SK-N-SH (cell line): ENCODE results near the gene CDK5. TPM values are rescaled to one million over a fixed set of nuclear protein-coding genes. Genes with fewer than 3 reads are reported as not detected.
A peak's percentile ranks its signal among the peaks of the same experiment; 100 is the strongest.

Experiments
- CTCF ChIA-PET: fragments of 300-600, 350-600 bp; formaldehyde crosslinking; extraction: SDS; loops from one replicate; lab custom pipeline; 2021; lab: Yijun Ruan, JAX
- POLR2A ChIA-PET: fragments of 350-600 bp; sonication (Branson Sonifier 250); formaldehyde crosslinking; extraction: SDS; loops from one replicate; lab custom pipeline; 2020; ENCODE audit warnings: antibody characterized with exemption, inconsistent platforms; lab: Yijun Ruan, JAX
- DNase-seq: peaks from one replicate; pipeline ENCODE4 v3.0.0; 2012
- H2AFZ ChIP-seq: fragments of 200-600 bp; sonication (generic); 2 replicates; pipeline ENCODE4 v1.8.1; 2016; ENCODE audit warnings: antibody characterized with exemption, mild to moderate bottlenecking, low read depth
- H3F3A ChIP-seq: fragments of 200-600 bp; sonication (generic); replicated peaks from 2 replicates; pipeline ENCODE3; 2016; ENCODE audit warnings: antibody characterized with exemption, mild to moderate bottlenecking; ENCODE audit not compliant: insufficient read depth
- H3K27ac ChIP-seq, 2 experiments: fragments of 200-500 bp in 1 of 2; fragments of 200-600 bp in 1 of 2; sonication (Bioruptor generic) in 1 of 2; sonication (generic), shearing (Covaris generic) in 1 of 2; 2 replicates each; pipeline versions ENCODE4 v1.5.1 to v1.6.1; 2014 to 2016; ENCODE audit warnings: low read depth in 2 of 2, inconsistent platforms in 1 of 2, low read length in 1 of 2, mild to moderate bottlenecking in 1 of 2, mixed read lengths in 1 of 2
- H3K27me3 ChIP-seq: fragments of 200-600 bp; sonication (generic), shearing (Covaris generic); 2 replicates; pipeline ENCODE4 v1.6.1; 2016; ENCODE audit warnings: mixed run types; ENCODE audit not compliant: insufficient read depth
- H3K36me3 ChIP-seq, 2 experiments: fragments of 200-500 bp in 1 of 2; fragments of 200-600 bp in 1 of 2; sonication (Bioruptor generic) in 1 of 2; sonication (generic) in 1 of 2; replicated peaks in 1 of 2; 2 replicates each; pipeline versions ENCODE3 to v1.5.1; 2014 to 2016; ENCODE audit warnings: low read length in 1 of 2, mild to moderate bottlenecking in 1 of 2; ENCODE audit not compliant: insufficient read depth in 2 of 2, control insufficient read depth in 1 of 2
- H3K4me1 ChIP-seq, 2 experiments: fragments of 200-500 bp in 1 of 2; fragments of 200-600 bp in 1 of 2; sonication (Bioruptor generic) in 1 of 2; sonication (generic), shearing (Covaris generic) in 1 of 2; 2 replicates each; pipeline versions ENCODE4 v1.5.1 to v1.6.1; 2014 to 2016; ENCODE audit warnings: low read depth in 1 of 2, low read length in 1 of 2, mixed run types in 1 of 2; ENCODE audit not compliant: insufficient read depth in 2 of 2, control insufficient read depth in 1 of 2
- H3K4me2 ChIP-seq: fragments of 200-600 bp; sonication (generic), shearing (Covaris generic); 2 replicates; pipeline ENCODE4 v1.6.1; 2017; ENCODE audit warnings: mixed run types
- H3K4me3 ChIP-seq, 2 experiments: fragments of 200-500 bp in 1 of 2; fragments of 200-600 bp in 1 of 2; sonication (Bioruptor generic) in 1 of 2; sonication (generic), shearing (Covaris generic) in 1 of 2; 2 replicates each; pipeline versions ENCODE4 v1.5.1 to v1.8.1; 2014 to 2016; ENCODE audit warnings: low read depth in 2 of 2, inconsistent platforms in 1 of 2, low read length in 1 of 2, mild to moderate bottlenecking in 1 of 2, mixed read lengths in 1 of 2, moderate library complexity in 1 of 2
- H3K79me2 ChIP-seq: fragments of 200-600 bp; sonication (generic); 2 replicates; pipeline ENCODE4 v1.8.1; 2017; ENCODE audit warnings: mild to moderate bottlenecking; ENCODE audit not compliant: insufficient read depth
- H3K9ac ChIP-seq: fragments of 200-600 bp; sonication (generic); 2 replicates; pipeline ENCODE4 v1.6.1; 2017; ENCODE audit warnings: mixed run types
- H3K9me2 ChIP-seq: fragments of 200-600 bp; sonication (generic); 2 replicates; pipeline ENCODE4 v1.6.1; 2017; ENCODE audit warnings: mixed run types
- H3K9me3 ChIP-seq: fragments of 200-600 bp; sonication (generic); 2 replicates; pipeline ENCODE4 v1.6.1; 2017; ENCODE audit warnings: mixed run types, mild to moderate bottlenecking, moderate library complexity
- H4K20me1 ChIP-seq: fragments of 200-600 bp; sonication (generic); 2 replicates; pipeline ENCODE4 v1.6.1; 2017; ENCODE audit warnings: mild to moderate bottlenecking, mixed run types; ENCODE audit not compliant: insufficient read depth
- CHD2 ChIP-seq: fragments of 150-350 bp; IDR thresholded peaks from 2 replicates; pipeline ENCODE4 v1.6.1; 2018; ENCODE audit warnings: low read length; ENCODE audit not compliant: partially characterized antibody
- CTCF ChIP-seq: fragments of 200-600 bp; sonication (generic); IDR thresholded peaks from 2 replicates; pipeline ENCODE4 v1.6.1; 2017; ENCODE audit warnings: antibody characterized with exemption, mild to moderate bottlenecking, moderate library complexity
- FOXM1 ChIP-seq: IDR thresholded peaks from 2 replicates; pipeline ENCODE4 v1.4.0; 2012; ENCODE audit warnings: low read depth, mild to moderate bottlenecking
- GABPA ChIP-seq: IDR thresholded peaks from 2 replicates; pipeline ENCODE4 v1.4.0; 2012; ENCODE audit warnings: low read depth, mild to moderate bottlenecking
- MXI1 ChIP-seq: IDR thresholded peaks from 2 replicates; pipeline ENCODE4 v1.6.1; 2012; ENCODE audit warnings: mild to moderate bottlenecking, low read depth, low read length, improper control_type of control experiment
- NRF1 ChIP-seq: IDR thresholded peaks from 2 replicates; pipeline ENCODE4 v1.6.1; 2012; ENCODE audit warnings: low read depth, mild to moderate bottlenecking, low read length
- PBX3 ChIP-seq: IDR thresholded peaks from 2 replicates; pipeline ENCODE4; 2012
- RAD21 ChIP-seq: IDR thresholded peaks from 2 replicates; pipeline ENCODE4 v1.6.1; 2012; ENCODE audit warnings: mild to moderate bottlenecking, low read length
- SMC3 ChIP-seq: IDR thresholded peaks from 2 replicates; pipeline ENCODE4 v1.6.1; 2012; ENCODE audit warnings: low read depth, low read length, improper control_type of control experiment
- TEAD4 ChIP-seq: IDR thresholded peaks from 2 replicates; pipeline ENCODE4 v1.4.0; 2012; ENCODE audit warnings: mild to moderate bottlenecking, borderline replicate concordance; ENCODE audit not compliant: insufficient read depth
- USF1 ChIP-seq: IDR thresholded peaks from 2 replicates; pipeline ENCODE4 v1.4.0; 2012; ENCODE audit warnings: low read depth, borderline replicate concordance
- ZBTB33 ChIP-seq: IDR thresholded peaks from 2 replicates; pipeline ENCODE4 v1.4.0; 2012; ENCODE audit warnings: low read depth, borderline replicate concordance
- WGBS: methylation state at CpG from one replicate; pipeline ENCODE4 v1.1.6; 2017; ENCODE audit warnings: low lambda C conversion rate; 5-methylcytosine and 5-hydroxymethylcytosine counted together
- polyA plus RNA-seq, 3 experiments: library from polyadenylated mRNA; depleted of rRNA; stranded (reverse); fragments of >200 nt; gene quantifications; 2 replicates each; pipeline ENCODE4 v1.2.3, GENCODE V29; 2012

Gene CDK5
- polyA plus RNA-seq, 1 of the 3 experiments (the other 2 are of a cell fraction), result 125 TPM

- WGBS, result 90% methylated on average over 6 of the region's 6 CpGs
- ChIA-PET CTCF (interaction anchor here (0.8 to 21.3 kb wide), 11 partner anchors 18 to 111 kb away, joined by 3 to 474 read pairs (median 3); partner anchors contain the start of gene ASIC3), POLR2A (no interaction called here)
- no peak overlapping the region; a peak in 1 of 4 replicates for H3K4me3 ChIP-seq
- TF ChIP-seq RAD21 (peak; percentile 36; the same call in 1 of the 2 replicates), CTCF (peak; percentile 67), SMC3 (no peak; the same call in 1 of the 2 replicates)
- peaks cover 97% of the 10 kb centered on the region for H3K79me2 ChIP-seq
- peaks cover 15 to 26% of the 10 kb centered on the region in 2 experiments for H3K4me1 ChIP-seq
- H3K27ac ChIP-seq, result no peak overlapping the region
- H3K9me2 ChIP-seq, result no peaks in the 10 kb centered on the region
- peaks cover 90% of the 10 kb centered on the region for H4K20me1 ChIP-seq
- H3F3A ChIP-seq, result peaks cover 15% of the 10 kb centered on the region
- no peak for DNase-seq
- H3K27me3 ChIP-seq, result no peaks in the 10 kb centered on the region
- no peaks in the 10 kb centered on the region for H3K9me3 ChIP-seq
- H3K36me3 ChIP-seq, result peaks cover 0 to 11% of the 10 kb centered on the region in 2 experiments
- no peak overlapping the region for H2AFZ ChIP-seq
- H3K4me2 ChIP-seq, result no peak overlapping the region
- H3K9ac ChIP-seq, result no peak overlapping the region
Measured at GRCh38 chr7:151091431-151091830, 33.7 kb upstream of the CDK5 start.

- Histone ChIP-seq H3K9ac (no peak overlapping the region), H3K4me2 (no peak overlapping the region), H2AFZ (no peak overlapping the region), H3K9me2 (no peaks in the 10 kb centered on the region), H3K27ac (no peak overlapping the region), H3K4me3 (no peak overlapping the region), H3K9me3 (no peaks in the 10 kb centered on the region), H3K4me1 (peaks cover 15 to 26% of the 10 kb centered on the region in 2 experiments), H3F3A (peaks cover 15% of the 10 kb centered on the region), H3K36me3 (peaks cover 0 to 11% of the 10 kb centered on the region in 2 experiments), H4K20me1 (peaks cover 86% of the 10 kb centered on the region), H3K79me2 (peaks cover 93% of the 10 kb centered on the region), H3K27me3 (no peaks in the 10 kb centered on the region)
- no peak for DNase-seq
- POLR2A ChIA-PET, result interaction anchor here (0.8 kb wide), 1 partner anchor 135 kb away, joined by 3 read pairs; no protein-coding TSS in a partner anchor
- no peak for TF ChIP-seq FOXM1
- no peak for TF ChIP-seq CHD2
- TF ChIP-seq USF1, result no peak
- no peak for TF ChIP-seq TEAD4
- TF ChIP-seq GABPA, result no peak
- no peak for TF ChIP-seq PBX3
- TF ChIP-seq NRF1, result no peak
- TF ChIP-seq CTCF, result no peak
- no peak for TF ChIP-seq MXI1
- no peak for TF ChIP-seq ZBTB33
- 93% methylated on average over 7 of the region's 7 CpGs for WGBS
- CTCF ChIA-PET, result interaction anchor here (0.9 to 21.3 kb wide), 11 partner anchors 18 to 192 kb away, joined by 3 to 474 read pairs (median 4); partner anchors contain the start of genes ABCB8 and ASIC3
Measured at GRCh38 chr7:151091003-151091402, 33.3 kb upstream of the CDK5 start.
